B cell (primary cell): ENCODE measurements around the gene EGLN2. TPM values are rescaled to one million over a fixed set of nuclear protein-coding genes. Genes with fewer than 3 reads are reported as not detected.
A peak's percentile ranks its signal among the peaks of the same experiment; 100 is the strongest.
"Not testable (repeated sequence)": the region's sequence is repeated elsewhere in the genome, so short reads cannot be mapped to it uniquely, and the experiment has no call there.

Experiments
- ATAC-seq: fragments of 200-7000 bp; cut with Tn5 transposase; one replicate; pipeline ENCODE4 v1.10.0; 2021; ENCODE audit warnings: low read depth, mild to moderate bottlenecking, moderate number of reproducible peaks, moderate library complexity
- CTCF ChIA-PET: fragments of 350-600 bp; sonication (Branson Sonifier 250); formaldehyde crosslinking; loops from one replicate; lab custom pipeline; 2021; ENCODE audit warnings: antibody characterized with exemption, inconsistent platforms; lab: Charles Lee
- POLR2A ChIA-PET: fragments of 350-600 bp; sonication (Branson Sonifier 250); formaldehyde crosslinking; loops from one replicate; lab custom pipeline; 2021; ENCODE audit warnings: antibody characterized with exemption; lab: Charles Lee
- DNase-seq: peaks from one replicate; pipeline ENCODE4 v3.0.0; 2013
- H2AFZ ChIP-seq: 2 replicates; pipeline ENCODE4 v1.6.1; 2012; ENCODE audit warnings: mild to moderate bottlenecking, low read depth, low read length; ENCODE audit not compliant: insufficient read depth, poor library complexity, severe bottlenecking
- H3K27ac ChIP-seq, 2 donors: 1 replicate in 1 of 2; 2 replicates in 1 of 2; pipeline ENCODE4 v1.5.1; 2012 to 2013; ENCODE audit warnings: low read length in 2 of 2, mild to moderate bottlenecking in 2 of 2, moderate library complexity in 1 of 2
- H3K27me3 ChIP-seq, 4 experiments: fragments of 200-600 bp in 1 of 4; sonication (generic) in 1 of 4; replicated peaks in 1 of 4; 1 replicate in 2 of 4; 2 replicates in 2 of 4; pipeline versions ENCODE4 v1.6.1 to v1.7.0; 2013 to 2016; ENCODE audit warnings: low read length in 3 of 4, mild to moderate bottlenecking in 2 of 4, mixed read lengths in 1 of 4, moderate library complexity in 1 of 4; ENCODE audit not compliant: insufficient read depth in 4 of 4, control insufficient read depth in 3 of 4; ENCODE audit errors: control extremely low read depth in 1 of 4
- H3K36me3 ChIP-seq, 2 experiments: replicated peaks in 1 of 2; 1 replicate in 1 of 2; 2 replicates in 1 of 2; pipeline versions ENCODE4 v1.6.1 to v1.7.1; 2013; ENCODE audit warnings: low read length in 1 of 2; ENCODE audit not compliant: insufficient read depth in 2 of 2, control insufficient read depth in 1 of 2; ENCODE audit errors: control extremely low read depth in 1 of 2, extremely low read depth in 1 of 2
- H3K4me1 ChIP-seq, 2 donors: fragments of 200-600 bp in 1 of 2; sonication (generic) in 1 of 2; 1 replicate in 1 of 2; 2 replicates in 1 of 2; pipeline versions ENCODE4 v1.5.1 to v1.6.1; 2013 to 2017; ENCODE audit warnings: low read length in 2 of 2; ENCODE audit not compliant: control insufficient read depth in 2 of 2, insufficient read depth in 2 of 2
- H3K4me2 ChIP-seq: replicated peaks from 2 replicates; pipeline ENCODE3; 2012; ENCODE audit warnings: mild to moderate bottlenecking, low read depth, low read length; ENCODE audit not compliant: poor library complexity, severe bottlenecking
- H3K4me3 ChIP-seq, 5 experiments: fragments of 200-600 bp in 1 of 5; sonication (generic) in 1 of 5; 1 replicate in 3 of 5; 2 replicates in 2 of 5; pipeline versions ENCODE4 v1.5.1 to v1.7.0; 2011 to 2016; ENCODE audit warnings: low read length in 4 of 5, mild to moderate bottlenecking in 4 of 5, low read depth in 2 of 5, control low read depth in 1 of 5, moderate library complexity in 1 of 5; ENCODE audit not compliant: insufficient read depth in 1 of 5; ENCODE audit errors: control extremely low read depth in 1 of 5, extremely low read depth in 1 of 5
- H3K79me2 ChIP-seq: fragments of 200-600 bp; sonication (generic); one replicate; pipeline ENCODE4 v1.6.0; 2016; ENCODE audit warnings: low read length; ENCODE audit not compliant: control insufficient read depth, insufficient read depth
- H3K9ac ChIP-seq: fragments of 200-600 bp; sonication (generic); 2 replicates; pipeline ENCODE4 v1.6.1; 2017; ENCODE audit warnings: mild to moderate bottlenecking, low read length, moderate library complexity
- H3K9me3 ChIP-seq, 3 donors: one replicate each; pipeline versions ENCODE4 v1.6.1 to v1.7.1; 2013; ENCODE audit warnings: low read length in 2 of 3; ENCODE audit not compliant: control insufficient read depth in 2 of 3, insufficient read depth in 1 of 3; ENCODE audit errors: control extremely low read depth in 1 of 3
- H4K20me1 ChIP-seq: 2 replicates; pipeline ENCODE4 v1.6.0; 2012; ENCODE audit warnings: mild to moderate bottlenecking, low read length; ENCODE audit not compliant: insufficient read depth, control insufficient read depth, poor library complexity, severe bottlenecking
- H3K27ac Mint-ChIP-seq: one replicate; pipeline ENCODE4 v1.8.0; 2021; ENCODE audit warnings: mixed read lengths
- H3K27me3 Mint-ChIP-seq: one replicate; pipeline ENCODE4 v1.8.0; 2021; ENCODE audit warnings: mixed read lengths
- H3K4me1 Mint-ChIP-seq: one replicate; pipeline ENCODE4 v1.8.0; 2021; ENCODE audit warnings: mixed read lengths
- H3K4me3 Mint-ChIP-seq: one replicate; pipeline ENCODE4 v1.8.0; 2021; ENCODE audit warnings: mixed read lengths
- H3K9me3 Mint-ChIP-seq: one replicate; pipeline ENCODE4 v1.8.0; 2022; ENCODE audit warnings: mixed read lengths; ENCODE audit not compliant: insufficient read depth
- EZH2 ChIP-seq: IDR thresholded peaks from 2 replicates; pipeline ENCODE4 v1.6.1; 2012; ENCODE audit warnings: borderline replicate concordance, low read depth, mild to moderate bottlenecking, moderate library complexity, low read length; ENCODE audit not compliant: insufficient read depth, poor library complexity, severe bottlenecking
- WGBS: methylation state at CpG from one replicate; pipeline ENCODE4 v1.1.5; 2013; ENCODE audit warnings: missing lambda C conversion rate; ENCODE audit not compliant: insufficient coverage; 5-methylcytosine and 5-hydroxymethylcytosine counted together
- intact Hi-C: fragments of 100-400 bp; cut with micrococcal nuclease; formaldehyde crosslinking; loops from one replicate; pipeline ENCODE4 v1.10.0; 2022
- polyA plus RNA-seq: library from polyadenylated mRNA; depleted of rRNA; stranded (reverse); fragments of >200 nt; gene quantifications from 2 replicates; pipeline ENCODE4 v1.2.3, GENCODE V29; 2012
- total RNA-seq, 2 donors: library from RNA; stranded (reverse); fragments of 120-200 nt in 1 of 2; gene quantifications; 1 replicate in 1 of 2; 2 replicates in 1 of 2; pipeline versions ENCODE4 v1.2.3 to v1.2.4, GENCODE V29; 2013 to 2022
- TF ChIP-seq, protein P1 (sequence below): fragments of 200-600 bp; IDR thresholded peaks from one replicate; pipeline ENCODE4 v1.8.0; 2022; ENCODE audit warnings: antibody characterized with exemption, mild to moderate bottlenecking

EGLN2 gene
- total and polyA plus RNA-seq, 2 donors (not counting 1 experiment from before 2014, with no cell fraction given) = 130 to 178 TPM

DNA sequence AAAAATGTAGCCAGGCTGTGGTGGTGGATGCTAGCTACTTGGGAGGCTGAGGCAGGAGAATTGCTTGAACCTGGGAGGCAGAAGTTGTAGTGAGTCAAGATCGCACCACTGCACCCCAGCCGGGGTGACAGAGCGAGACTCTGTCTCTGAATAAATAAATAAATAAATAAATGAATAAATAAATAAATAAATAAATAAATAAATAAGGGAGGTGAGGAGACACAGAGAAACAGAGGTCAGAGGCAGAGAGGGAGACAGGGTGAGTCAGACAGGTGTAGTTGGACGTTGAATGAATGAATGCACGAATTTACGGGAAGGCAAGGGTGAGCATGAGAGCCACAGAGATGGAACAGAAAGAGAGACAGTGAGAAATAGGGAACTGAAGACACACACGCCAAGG, 17.9 kb upstream of the EGLN2 start:
- no peak overlapping the region for H3K4me2 ChIP-seq
- H3K36me3 ChIP-seq = peaks cover 0 to 41% of the 10 kb centered on the region in 2 experiments
- TF ChIP-seq, protein P1, sequence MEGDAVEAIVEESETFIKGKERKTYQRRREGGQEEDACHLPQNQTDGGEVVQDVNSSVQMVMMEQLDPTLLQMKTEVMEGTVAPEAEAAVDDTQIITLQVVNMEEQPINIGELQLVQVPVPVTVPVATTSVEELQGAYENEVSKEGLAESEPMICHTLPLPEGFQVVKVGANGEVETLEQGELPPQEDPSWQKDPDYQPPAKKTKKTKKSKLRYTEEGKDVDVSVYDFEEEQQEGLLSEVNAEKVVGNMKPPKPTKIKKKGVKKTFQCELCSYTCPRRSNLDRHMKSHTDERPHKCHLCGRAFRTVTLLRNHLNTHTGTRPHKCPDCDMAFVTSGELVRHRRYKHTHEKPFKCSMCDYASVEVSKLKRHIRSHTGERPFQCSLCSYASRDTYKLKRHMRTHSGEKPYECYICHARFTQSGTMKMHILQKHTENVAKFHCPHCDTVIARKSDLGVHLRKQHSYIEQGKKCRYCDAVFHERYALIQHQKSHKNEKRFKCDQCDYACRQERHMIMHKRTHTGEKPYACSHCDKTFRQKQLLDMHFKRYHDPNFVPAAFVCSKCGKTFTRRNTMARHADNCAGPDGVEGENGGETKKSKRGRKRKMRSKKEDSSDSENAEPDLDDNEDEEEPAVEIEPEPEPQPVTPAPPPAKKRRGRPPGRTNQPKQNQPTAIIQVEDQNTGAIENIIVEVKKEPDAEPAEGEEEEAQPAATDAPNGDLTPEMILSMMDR = no peak
- TF ChIP-seq EZH2 = no peak
- Mint-ChIP-seq H3K27ac (peak overlapping the region; percentile 43), H3K9me3 (no peaks in the 10 kb centered on the region), H3K4me3 (no peak overlapping the region), H3K4me1 (peaks cover 47% of the 10 kb centered on the region), H3K27me3 (no peaks in the 10 kb centered on the region)
- no peaks in the 10 kb centered on the region for H3K27me3 ChIP-seq
- no peak overlapping the region for H3K4me3 ChIP-seq
- no peak overlapping the region for H3K27ac ChIP-seq
- CTCF ChIA-PET = interaction anchor here (5.2 kb wide), 1 partner anchor 16 kb away, joined by 48 read pairs; the partner anchor contains the start of gene EGLN2
- 91% methylated on average over 4 of the region's 7 CpGs for WGBS
- H3K4me1 ChIP-seq = peaks cover 25 to 35% of the 10 kb centered on the region in 2 donors
- H3K79me2 ChIP-seq = peaks cover 55% of the 10 kb centered on the region
- no peak overlapping the region for H3K9ac ChIP-seq
- ATAC-seq (no peak), DNase-seq (no peak)
- intact Hi-C loops = no loop called here
- H3K9me3 ChIP-seq = peaks cover 0 to 5% (median 0%) of the 10 kb centered on the region in 3 donors
- H4K20me1 ChIP-seq = peaks cover 27% of the 10 kb centered on the region
- no peak overlapping the region for H2AFZ ChIP-seq
- POLR2A ChIA-PET = interaction anchor here (0.6 kb wide), 1 partner anchor 118 kb away, joined by 4 read pairs; no protein-coding TSS in a partner anchor

DNA sequence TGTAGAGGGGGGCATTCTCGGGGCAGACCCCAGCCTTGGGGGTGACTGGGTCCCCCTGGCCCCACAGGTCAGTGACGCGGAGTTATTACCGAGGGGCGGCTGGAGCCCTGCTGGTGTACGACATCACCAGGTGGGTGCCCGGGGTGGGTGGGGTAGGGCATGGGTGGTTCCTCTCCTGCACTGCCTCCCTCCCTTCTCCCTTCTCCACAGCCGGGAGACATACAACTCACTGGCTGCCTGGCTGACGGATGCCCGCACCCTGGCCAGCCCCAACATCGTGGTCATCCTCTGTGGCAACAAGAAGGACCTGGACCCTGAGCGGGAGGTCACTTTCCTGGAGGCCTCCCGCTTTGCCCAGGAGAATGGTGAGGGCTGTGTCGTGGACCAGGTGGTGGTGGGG, 15.3 kb upstream of the EGLN2 start:
- Histone ChIP-seq H3K4me1 (peaks cover 13 to 21% of the 10 kb centered on the region in 2 donors), H3K9me3 (no peaks in the 10 kb centered on the region), H3K79me2 (peaks cover 53% of the 10 kb centered on the region), H4K20me1 (peaks cover 33% of the 10 kb centered on the region), H3K27ac (no peak overlapping the region), H3K4me3 (no peak overlapping the region), H3K9ac (no peak overlapping the region), H3K27me3 (no peaks in the 10 kb centered on the region), H3K4me2 (no peak overlapping the region), H2AFZ (no peak overlapping the region), H3K36me3 (peaks cover 0 to 50% of the 10 kb centered on the region in 2 experiments)
- ATAC-seq (no peak), DNase-seq (no peak)
- 95% methylated on average over 6 of the region's 14 CpGs for WGBS
- H3K4me1 Mint-ChIP-seq = peaks cover 37% of the 10 kb centered on the region
- no peaks in the 10 kb centered on the region for H3K9me3 Mint-ChIP-seq
- TF ChIP-seq EZH2 = no peak
- TF ChIP-seq, protein P1 = no peak
- no peak overlapping the region for H3K4me3 Mint-ChIP-seq
- intact Hi-C loops = no loop called here
- H3K27ac Mint-ChIP-seq = no peak overlapping the region
- no peaks in the 10 kb centered on the region for H3K27me3 Mint-ChIP-seq
- ChIA-PET CTCF (no interaction called here), POLR2A (no interaction called here)

DNA sequence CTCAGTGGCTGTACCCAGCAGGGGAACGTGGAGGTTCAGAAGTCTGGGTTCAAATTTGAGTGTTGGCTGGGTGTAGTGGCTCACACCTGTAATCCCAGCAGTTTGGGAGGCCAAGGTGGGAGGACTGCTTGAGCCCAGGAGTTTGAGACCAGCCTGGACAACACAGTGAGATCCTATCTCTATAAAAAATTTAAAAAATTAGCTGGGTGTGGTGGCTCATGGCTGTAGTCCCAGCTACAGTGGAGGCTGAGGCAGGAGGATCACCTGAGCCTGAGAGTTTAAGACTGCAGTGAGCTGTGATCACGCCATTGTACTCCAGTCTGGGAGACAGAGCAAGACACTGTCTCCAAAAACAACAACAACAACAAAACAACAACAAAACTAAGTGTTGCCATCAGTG, 14.8 kb upstream of the EGLN2 start:
- WGBS = no CpG with 5 or more reads among the region's 2 CpGs

More for the DNA sequence above, 14.8 kb upstream of the EGLN2 start:
- peaks cover 28% of the 10 kb centered on the region for H4K20me1 ChIP-seq
- H2AFZ ChIP-seq, H3K4me3 ChIP-seq, H3K4me3 Mint-ChIP-seq, intact Hi-C loops, H3K27me3 ChIP-seq, H3K27ac ChIP-seq, H3K4me2 ChIP-seq, H3K9me3 Mint-ChIP-seq, H3K27me3 Mint-ChIP-seq, H3K9me3 ChIP-seq, H3K9ac ChIP-seq, POLR2A ChIA-PET, DNase-seq, H3K27ac Mint-ChIP-seq, ATAC-seq: not testable (repeated sequence)
- peaks cover 0 to 50% of the 10 kb centered on the region in 2 experiments for H3K36me3 ChIP-seq
- H3K79me2 ChIP-seq = peaks cover 49% of the 10 kb centered on the region
- H3K4me1 Mint-ChIP-seq = peaks cover 33% of the 10 kb centered on the region
- H3K4me1 ChIP-seq = peaks cover 9 to 17% of the 10 kb centered on the region in 2 donors
- CTCF ChIA-PET = interaction anchor here (0.6 kb wide), 1 partner anchor 12 kb away, joined by 3 read pairs; no protein-coding TSS in a partner anchor
